Measurements from ENCODE around the gene PCDH9.

GRCh38 chr13:66675620-66676019, 554.5 kb downstream of the PCDH9 start:
- no peak for TF ChIP-seq EZH2phosphoT487 (IDR thresholded peaks at IDR 0.05; ENCODE audit: unreplicated experiment)
- TF ChIP-seq REST (IDR thresholded peaks at IDR 0.05; ENCODE audit: unreplicated experiment), result no peak

Measured in GM23338 (cell line).